Glomerular visceral epithelial cell (primary cell): ENCODE results near the gene FLT1.
A peak's percentile ranks its signal among the peaks of the same experiment; 100 is the strongest.

ENCODE experiments used
- DNase-seq: peaks from one replicate; pipeline ENCODE4 v3.0.0-alpha.2; 2016; ENCODE audit errors: extremely low spot score

Gene FLT1

GRCh38 chr13:28494778-28495537 is at the start of gene FLT1:
Gene FLT1 (minus strand): TSS chr13:28495128. CDS start chr13:28494843, 285 bp downstream.
- no peak for DNase-seq

GRCh38 chr13:28544026-28544425 is 49.1 kb upstream of the FLT1 start:
- DNase-seq: no peak

GRCh38 chr13:28542804-28543203 is 47.9 kb upstream of the FLT1 start:
- no peak for DNase-seq

GRCh38 chr13:28541966-28542365 is 47.0 kb upstream of the FLT1 start:
- DNase-seq: no peak

- DNase-seq: no peak
These were observed 45.7 kb upstream of the FLT1 start for GRCh38 chr13:28540612-28541011.

GRCh38 chr13:28539625-28540286 is 44.8 kb upstream of the FLT1 start:
- no peak for DNase-seq

GRCh38 chr13:28538932-28539331 is 44.0 kb upstream of the FLT1 start:
- no peak for DNase-seq

- DNase-seq: no peak
These were observed 42.2 kb upstream of the FLT1 start for GRCh38 chr13:28537171-28537570.

GRCh38 chr13:28536371-28536770 is 41.4 kb upstream of the FLT1 start:
- no peak for DNase-seq

GRCh38 chr13:28535734-28536133 is 40.8 kb upstream of the FLT1 start:
- no peak for DNase-seq

- no peak for DNase-seq
These were observed 39.9 kb upstream of the FLT1 start for GRCh38 chr13:28534801-28535200.

- DNase-seq: no peak
These were observed 39.3 kb upstream of the FLT1 start for GRCh38 chr13:28534210-28534609.

- DNase-seq: no peak
These were observed 38.7 kb upstream of the FLT1 start for GRCh38 chr13:28533441-28534166.

- DNase-seq: no peak
These were observed 38.2 kb upstream of the FLT1 start for GRCh38 chr13:28533125-28533436.

- no peak for DNase-seq
These were observed 37.6 kb upstream of the FLT1 start for GRCh38 chr13:28532388-28533124.

GRCh38 chr13:28531845-28532387 is 37.0 kb upstream of the FLT1 start:
- no peak for DNase-seq

GRCh38 chr13:28531077-28531844 is 36.3 kb upstream of the FLT1 start:
- DNase-seq: peak; percentile 16

- no peak for DNase-seq
These were observed 35.8 kb upstream of the FLT1 start for GRCh38 chr13:28530729-28531076.

- DNase-seq: no peak
These were observed 34.9 kb upstream of the FLT1 start for GRCh38 chr13:28529836-28530235.

GRCh38 chr13:28528848-28529247 is 33.9 kb upstream of the FLT1 start:
- no peak for DNase-seq

GRCh38 chr13:28528388-28528787 is 33.5 kb upstream of the FLT1 start:
- no peak for DNase-seq
